Astrocyte of the cerebellum (primary cell): ENCODE data around the gene SDHAF1.

ENCODE experiments used
- DNase-seq: peaks from one replicate; pipeline ENCODE4 v3.0.0-alpha.2; 2011; ENCODE audit warnings: low read depth
- H3K4me3 ChIP-seq: 2 replicates; pipeline ENCODE4 v1.5.1; 2011; ENCODE audit warnings: mild to moderate bottlenecking, low read depth, low read length, moderate library complexity
- in situ Hi-C: cut with HindIII; loops from 2 replicates; pipeline ENCODE4 v1.10.0; 2017; ENCODE audit warnings: low sequenced_read_pairs
- TF ChIP-seq, protein P1 (sequence below): IDR thresholded peaks from 2 replicates; pipeline ENCODE4 v1.5.1; 2012; ENCODE audit warnings: low read length, low read depth, moderate library complexity, mild to moderate bottlenecking; ENCODE audit errors: missing control alignments

The SDHAF1 gene

DNA sequence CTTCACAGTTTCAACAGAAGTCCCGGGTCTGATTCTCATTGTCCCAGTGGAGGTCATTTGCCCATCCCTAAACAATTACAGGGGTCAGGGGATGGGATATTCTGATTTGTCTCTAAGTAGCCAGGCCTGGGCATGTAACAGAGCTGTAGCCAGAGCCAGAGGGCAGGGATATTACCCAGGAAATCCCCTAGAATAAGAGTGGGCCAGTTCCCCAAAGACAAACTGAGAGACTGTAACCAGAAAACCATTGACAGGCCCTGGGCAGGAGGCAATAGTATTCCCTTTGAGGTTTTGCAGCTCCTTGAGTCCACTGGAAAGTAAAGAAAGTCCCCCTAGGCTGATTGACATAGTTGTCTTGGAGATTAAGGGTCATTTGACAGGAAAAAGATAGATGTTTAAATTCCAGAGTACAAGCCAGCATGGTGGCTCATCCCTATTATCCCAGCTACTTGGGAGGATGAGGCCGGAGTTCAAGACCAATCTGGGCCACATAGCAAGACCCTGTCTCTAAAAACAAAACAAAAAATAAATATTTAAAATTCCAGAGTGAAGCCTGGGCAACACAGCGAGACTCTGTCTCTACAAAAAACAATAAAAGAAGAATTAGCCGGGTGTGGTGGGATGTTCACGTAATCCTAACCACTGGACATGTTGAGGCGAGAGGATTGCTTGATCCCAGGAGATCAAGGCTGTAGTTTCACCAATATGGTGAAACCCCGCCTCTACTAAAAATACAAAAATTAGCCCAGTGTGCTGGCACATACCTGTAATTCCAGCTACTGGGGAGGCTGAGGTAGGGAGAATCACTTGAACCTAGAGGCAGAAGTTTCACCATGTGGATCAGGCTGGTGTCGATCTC is 1.9 kb upstream of the SDHAF1 start:
- TF ChIP-seq, protein P1, sequence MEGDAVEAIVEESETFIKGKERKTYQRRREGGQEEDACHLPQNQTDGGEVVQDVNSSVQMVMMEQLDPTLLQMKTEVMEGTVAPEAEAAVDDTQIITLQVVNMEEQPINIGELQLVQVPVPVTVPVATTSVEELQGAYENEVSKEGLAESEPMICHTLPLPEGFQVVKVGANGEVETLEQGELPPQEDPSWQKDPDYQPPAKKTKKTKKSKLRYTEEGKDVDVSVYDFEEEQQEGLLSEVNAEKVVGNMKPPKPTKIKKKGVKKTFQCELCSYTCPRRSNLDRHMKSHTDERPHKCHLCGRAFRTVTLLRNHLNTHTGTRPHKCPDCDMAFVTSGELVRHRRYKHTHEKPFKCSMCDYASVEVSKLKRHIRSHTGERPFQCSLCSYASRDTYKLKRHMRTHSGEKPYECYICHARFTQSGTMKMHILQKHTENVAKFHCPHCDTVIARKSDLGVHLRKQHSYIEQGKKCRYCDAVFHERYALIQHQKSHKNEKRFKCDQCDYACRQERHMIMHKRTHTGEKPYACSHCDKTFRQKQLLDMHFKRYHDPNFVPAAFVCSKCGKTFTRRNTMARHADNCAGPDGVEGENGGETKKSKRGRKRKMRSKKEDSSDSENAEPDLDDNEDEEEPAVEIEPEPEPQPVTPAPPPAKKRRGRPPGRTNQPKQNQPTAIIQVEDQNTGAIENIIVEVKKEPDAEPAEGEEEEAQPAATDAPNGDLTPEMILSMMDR = no peak

DNA sequence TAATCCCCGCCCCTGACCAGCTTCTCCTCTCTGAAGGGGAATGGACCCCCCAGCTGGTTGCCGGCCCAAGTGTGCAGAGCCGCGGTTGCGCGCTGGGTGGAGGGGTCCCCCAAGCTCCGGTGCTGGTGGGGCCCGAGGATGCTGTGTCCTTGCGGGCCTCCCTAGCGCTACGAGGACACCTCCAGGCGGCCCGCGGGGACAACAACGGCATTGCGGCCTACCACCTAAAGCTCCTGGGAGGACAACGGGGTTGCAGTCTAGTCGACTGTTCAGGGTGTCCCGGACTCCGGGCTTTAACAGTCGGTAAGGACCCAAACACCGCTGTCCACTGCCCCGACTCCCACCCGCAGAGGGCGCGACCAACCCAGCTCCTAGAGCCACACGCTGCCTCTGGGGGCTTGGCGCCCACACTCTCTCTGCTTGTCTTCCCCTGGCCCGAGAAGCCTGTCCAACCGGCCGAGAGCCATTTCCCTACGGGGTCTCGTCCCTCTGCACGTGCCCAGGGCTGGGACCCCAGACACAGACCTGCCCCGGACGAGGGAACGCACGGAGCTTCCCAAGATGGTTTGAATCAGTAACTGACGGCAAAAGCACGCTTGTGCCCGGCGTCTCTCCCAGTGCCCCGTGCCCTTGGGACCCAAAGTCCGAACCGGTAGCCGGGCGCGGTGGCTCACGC is 927 bp upstream of the SDHAF1 start:
- no peak for DNase-seq
- in situ Hi-C loops = no loop called here
- peak overlapping the region; percentile 68 for H3K4me3 ChIP-seq
- TF ChIP-seq, protein P1 = no peak

More for the DNA sequence above, 1.9 kb upstream of the SDHAF1 start:
- H3K4me3 ChIP-seq = no peak overlapping the region
- in situ Hi-C loops = no loop called here
- DNase-seq = no peak

DNA sequence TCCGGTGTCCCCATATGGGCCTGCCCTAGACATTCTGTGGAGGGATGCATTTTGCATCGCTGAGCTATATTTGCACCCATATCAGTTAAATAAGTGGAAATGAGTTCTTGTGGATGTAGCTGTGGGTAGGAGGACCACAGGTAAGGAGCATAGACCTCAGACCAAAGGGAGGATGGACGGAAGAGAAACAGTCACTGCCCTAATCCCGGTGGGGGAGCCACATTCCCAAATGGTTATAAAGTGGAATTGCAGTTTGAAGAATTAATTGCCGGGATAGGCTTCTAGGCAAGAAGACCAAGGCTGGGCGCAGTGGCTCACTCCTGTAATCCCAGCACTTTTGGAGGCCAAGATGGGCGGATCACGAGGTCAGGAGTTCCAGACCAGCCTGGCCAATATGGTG is 1.8 kb downstream of the SDHAF1 start:
- no peak overlapping the region for H3K4me3 ChIP-seq
- no peak for DNase-seq
- in situ Hi-C loops = no loop called here
- TF ChIP-seq, protein P1 = no peak

DNA sequence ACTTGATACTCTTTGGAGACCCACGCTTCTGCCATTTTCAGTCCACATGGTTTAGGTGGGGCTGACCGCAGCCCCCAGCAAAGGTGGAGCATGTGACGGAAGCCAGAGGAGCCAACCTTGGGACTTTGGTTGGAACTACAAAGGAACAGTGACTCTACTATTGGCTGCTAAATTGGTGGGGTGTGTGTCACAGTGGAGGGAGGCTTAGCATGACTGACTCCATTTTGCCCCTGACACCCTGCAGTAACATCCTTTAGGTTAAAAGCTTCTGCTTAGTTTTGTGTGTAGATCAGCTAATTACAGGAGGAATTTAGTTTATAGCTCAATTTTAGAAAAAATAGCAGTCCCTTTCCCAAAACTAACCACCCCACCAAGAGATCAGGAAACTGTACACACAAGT is 6.6 kb downstream of the SDHAF1 start:
- DNase-seq = no peak
- no peak overlapping the region for H3K4me3 ChIP-seq
- TF ChIP-seq, protein P1 = no peak
- in situ Hi-C loops = no loop called here

DNA sequence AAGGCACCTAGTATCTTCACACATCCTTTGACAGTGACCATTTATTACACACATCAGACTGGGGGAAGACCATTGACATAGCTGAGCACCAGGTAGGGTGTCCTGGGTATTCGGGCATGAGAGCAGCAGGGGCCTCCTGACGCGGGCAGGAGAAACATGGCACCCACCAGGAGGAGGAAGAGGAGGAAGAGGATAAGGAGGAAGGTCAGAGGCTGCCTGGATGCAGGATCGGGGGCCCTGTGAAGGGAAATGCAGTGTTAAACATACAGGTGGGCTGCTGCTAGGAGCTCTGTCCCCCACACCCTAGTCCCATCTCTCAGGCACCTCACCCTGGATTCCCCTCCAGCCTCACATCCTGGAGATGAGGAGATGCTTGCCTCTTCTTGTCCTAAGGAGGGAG is 8.3 kb downstream of the SDHAF1 start:
- in situ Hi-C loops = no loop called here
- no peak for DNase-seq
- TF ChIP-seq, protein P1 = no peak
- H3K4me3 ChIP-seq = no peak overlapping the region

DNA sequence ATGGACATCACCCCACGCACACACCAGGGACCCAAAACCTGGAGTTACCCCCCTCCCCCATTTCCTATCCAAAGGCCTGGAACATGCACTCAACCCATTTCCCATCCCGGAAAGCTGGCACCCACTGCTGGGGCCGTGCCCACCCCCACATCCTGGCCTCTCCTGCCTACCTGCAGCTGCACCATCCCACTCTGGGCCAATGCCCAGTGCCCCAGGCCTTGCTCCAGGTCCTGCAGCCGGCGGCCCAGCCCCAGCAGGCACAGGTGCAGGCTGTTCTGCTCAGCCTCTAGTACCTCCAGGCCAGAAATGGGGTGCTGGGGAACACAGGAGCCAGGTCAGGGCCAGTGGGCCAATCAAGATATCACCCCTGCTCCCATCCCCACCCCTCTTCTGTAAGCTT is 12.0 kb downstream of the SDHAF1 start:
- in situ Hi-C loops = loop anchor here (5.0 kb wide), 1 partner anchor 170 kb away; no protein-coding TSS in a partner anchor

More for the DNA sequence above, 12.0 kb downstream of the SDHAF1 start:
- H3K4me3 ChIP-seq = no peak overlapping the region
- DNase-seq = no peak
- TF ChIP-seq, protein P1 = no peak
